Activated CD8-positive, alpha-beta memory T cell treated with anti-CD3 and anti-CD28 coated beads, Interleukin-2, amount 50 U/mL, for 48 hours (primary cell): ENCODE results near the gene CRIP3.

Experiments used
- DNase-seq: peaks from one replicate; pipeline ENCODE4 v3.0.0-alpha.2; 2020

Gene CRIP3

DNA sequence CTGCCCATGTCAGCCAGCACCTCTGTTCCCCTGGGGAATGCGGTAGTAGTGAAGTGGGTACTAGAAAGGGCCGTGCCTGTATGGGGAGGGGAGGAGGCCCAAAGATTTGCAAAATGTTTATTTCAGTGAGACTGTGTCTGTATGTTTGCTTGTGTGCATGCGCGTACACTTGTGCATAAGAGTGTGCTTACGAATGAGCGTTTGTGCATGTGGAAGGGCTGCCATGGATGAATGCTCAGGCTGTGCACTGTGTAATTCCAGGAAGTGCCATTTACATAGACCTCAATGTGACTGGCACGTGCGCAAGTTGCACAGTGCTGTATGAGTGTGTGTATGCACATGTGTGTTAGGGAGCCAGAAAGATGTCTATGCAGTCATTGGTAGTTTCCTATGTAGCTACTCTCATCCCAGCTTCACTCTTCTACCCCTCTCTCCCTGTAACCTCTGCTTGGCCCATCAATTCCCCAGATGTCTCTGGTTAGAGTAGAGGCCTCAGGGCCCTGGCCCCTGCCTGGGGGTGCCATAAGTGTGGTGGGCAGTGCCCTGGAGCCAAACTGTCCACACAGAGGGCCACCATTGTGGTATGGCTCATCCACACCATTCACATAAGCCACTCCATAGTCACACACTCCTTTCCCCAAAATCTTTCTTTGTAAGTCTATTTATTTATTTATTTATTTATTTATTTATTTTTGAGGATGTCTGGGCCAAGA lies 37.4 kb downstream of the CRIP3 start:
- DNase-seq, result no peak

DNA sequence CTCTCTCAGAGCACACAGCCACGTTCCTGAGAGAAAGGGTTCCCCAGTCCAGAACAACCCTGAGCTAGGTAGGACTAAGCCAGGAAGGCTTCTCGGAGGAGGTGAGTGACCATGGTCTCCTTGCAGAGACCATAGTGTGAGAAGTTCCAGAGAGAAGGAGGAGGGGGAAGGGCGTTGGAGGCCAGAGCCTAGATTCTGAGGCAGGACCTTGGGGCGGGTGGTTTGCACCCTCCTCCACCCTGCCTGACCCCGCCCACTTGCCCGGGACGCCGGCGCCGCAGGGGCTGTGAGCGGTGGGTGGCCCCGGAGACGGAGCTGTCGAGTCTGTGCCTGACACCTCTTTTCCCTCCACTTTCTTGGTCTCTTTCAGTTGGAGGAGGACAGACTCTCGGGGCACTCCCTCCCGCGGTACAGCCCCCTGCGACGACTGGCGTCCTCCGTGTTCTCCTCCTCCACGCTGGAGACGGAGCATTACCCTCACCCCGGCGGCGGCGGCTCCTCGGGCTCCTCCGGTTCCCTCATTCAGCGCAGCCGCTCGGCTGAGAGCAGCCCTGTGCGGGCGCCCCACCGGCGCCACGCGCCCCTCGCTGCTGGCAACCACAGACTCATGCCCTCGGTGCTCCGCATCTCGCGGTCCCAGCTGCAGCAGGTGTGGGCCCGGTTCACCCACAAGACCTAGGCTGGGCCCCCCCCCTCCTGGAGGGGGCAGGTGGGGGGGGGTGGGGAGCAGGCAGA lies 39.2 kb downstream of the CRIP3 start:
- DNase-seq, result peak; percentile 73

DNA sequence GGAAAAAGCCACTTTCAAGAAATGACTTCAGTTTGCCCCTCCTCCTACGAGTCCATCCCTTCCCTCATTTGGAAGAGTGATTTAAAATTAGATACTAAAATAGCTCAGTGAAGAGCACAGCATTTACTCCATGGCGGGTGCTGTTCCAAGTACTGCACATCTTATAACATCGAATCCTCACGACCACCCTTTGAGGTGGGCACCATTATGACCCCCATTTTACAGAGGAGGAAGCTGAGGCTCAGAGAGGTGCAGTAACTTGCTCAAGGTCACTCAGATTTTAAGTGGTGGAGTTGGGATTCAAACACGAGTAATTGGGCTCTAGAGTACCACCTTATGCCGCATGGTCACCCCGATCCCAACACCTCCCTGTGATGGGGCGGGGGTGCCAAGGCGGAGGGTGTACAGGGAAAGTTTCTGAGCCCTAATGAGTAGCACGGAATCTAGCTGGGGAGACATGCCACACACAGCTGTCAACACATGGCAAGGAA lies 39.8 kb downstream of the CRIP3 start:
- DNase-seq, result no peak

GRCh38 chr6:43268355-43268700 lies 40.3 kb downstream of the CRIP3 start:
- DNase-seq, result no peak

DNA sequence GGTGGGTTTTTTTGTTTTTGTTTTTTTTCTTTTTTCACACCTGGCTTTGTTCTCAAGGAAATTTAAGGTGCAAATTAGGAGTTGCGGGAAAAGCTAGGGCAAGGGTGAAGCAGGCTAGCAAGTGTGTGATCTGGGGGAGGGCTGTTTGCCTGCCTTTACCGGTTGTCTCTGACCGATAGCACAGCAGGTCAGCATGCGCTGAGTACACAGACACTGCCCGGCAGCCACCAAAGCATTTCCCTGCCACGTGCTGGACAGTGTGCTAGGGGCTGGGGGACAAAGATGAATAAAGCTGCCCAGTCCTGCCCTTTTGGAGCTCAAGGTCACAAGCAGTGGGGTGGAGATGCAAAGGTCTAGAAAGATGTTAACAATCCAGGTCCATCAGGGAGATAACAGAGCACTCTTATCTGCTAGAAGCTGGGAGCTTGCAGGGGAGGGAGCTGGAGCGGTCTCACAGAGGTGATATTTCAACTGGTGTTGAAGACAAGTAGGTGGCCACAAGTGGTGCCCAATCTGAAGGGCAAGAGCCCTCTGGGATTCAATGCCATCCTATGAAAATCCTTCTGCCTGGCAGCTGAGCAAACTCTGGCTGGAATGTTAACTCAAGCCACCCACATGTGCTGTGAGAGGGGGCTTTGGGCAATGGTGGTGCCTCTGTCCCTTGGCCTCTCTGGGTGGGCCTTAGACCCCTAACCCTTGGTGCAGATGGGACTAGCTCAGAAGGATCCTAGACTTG lies 40.8 kb downstream of the CRIP3 start:
- DNase-seq, result no peak

- DNase-seq, result no peak
These were observed 43.1 kb downstream of the CRIP3 start for GRCh38 chr6:43265564-43265963.

- no peak for DNase-seq
These were observed 44.0 kb downstream of the CRIP3 start for GRCh38 chr6:43264599-43265145.

DNA sequence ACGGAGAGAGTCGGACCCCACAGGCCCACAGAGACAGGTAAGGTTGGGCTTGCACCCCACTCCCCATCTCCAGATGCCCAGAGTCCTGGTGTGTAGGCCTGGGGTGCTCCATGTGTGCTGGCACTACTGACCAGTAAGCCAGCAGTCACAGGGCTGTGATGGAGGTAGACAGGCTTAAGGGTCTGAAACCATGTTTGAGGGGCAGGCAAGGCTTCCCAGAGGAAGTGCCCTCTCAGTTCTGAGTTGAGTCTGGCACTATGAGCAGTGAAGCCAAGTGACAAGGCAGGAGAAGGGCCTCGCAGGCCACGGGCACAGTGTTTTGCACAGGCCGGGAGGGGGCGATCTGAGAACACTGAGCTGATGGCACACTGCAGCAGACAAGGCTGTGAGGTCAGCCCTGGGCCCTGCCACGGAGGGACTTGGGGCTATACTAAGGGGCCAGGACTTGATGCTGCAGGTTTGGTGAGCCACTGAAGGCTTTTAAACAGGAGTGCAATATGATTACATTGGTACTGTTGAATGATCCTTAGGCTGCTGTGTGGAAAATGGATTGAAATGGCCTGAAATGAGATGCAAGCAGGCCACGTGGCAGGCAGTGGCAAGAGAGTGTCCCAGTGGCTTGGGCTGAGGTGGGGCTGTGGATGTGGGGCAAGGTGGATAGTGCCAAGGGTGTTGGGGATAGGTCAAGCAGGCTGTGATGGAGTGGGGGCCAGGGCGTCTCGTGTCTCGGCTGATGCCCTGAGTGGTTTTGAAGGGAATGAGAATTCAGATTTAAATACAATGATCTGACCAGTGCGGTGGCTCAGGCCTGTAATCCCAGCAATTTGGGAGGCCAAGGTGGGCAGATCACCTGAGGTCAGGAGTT lies 45.1 kb downstream of the CRIP3 start:
- peak; percentile 83 for DNase-seq

DNA sequence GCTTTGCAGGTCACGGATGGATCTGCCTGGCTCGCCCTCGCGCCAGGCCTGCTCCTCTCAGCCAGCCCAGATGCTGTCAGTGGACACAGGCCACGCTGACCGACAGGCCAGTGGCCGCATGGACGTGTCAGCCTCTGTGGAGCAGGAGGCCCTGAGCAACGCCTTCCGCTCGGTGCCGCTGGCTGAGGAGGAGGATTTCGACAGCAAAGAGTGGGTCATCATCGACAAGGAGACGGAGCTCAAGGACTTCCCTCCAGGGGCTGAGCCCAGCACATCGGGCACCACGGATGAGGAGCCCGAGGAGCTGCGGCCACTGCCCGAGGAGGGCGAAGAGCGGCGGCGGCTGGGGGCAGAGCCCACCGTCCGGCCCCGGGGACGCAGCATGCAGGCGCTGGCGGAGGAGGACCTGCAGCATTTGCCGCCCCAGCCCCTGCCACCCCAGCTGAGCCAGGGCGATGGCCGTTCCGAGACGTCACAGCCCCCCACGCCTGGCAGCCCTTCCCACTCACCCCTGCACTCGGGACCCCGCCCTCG lies 45.8 kb downstream of the CRIP3 start:
- DNase-seq, result no peak

DNA sequence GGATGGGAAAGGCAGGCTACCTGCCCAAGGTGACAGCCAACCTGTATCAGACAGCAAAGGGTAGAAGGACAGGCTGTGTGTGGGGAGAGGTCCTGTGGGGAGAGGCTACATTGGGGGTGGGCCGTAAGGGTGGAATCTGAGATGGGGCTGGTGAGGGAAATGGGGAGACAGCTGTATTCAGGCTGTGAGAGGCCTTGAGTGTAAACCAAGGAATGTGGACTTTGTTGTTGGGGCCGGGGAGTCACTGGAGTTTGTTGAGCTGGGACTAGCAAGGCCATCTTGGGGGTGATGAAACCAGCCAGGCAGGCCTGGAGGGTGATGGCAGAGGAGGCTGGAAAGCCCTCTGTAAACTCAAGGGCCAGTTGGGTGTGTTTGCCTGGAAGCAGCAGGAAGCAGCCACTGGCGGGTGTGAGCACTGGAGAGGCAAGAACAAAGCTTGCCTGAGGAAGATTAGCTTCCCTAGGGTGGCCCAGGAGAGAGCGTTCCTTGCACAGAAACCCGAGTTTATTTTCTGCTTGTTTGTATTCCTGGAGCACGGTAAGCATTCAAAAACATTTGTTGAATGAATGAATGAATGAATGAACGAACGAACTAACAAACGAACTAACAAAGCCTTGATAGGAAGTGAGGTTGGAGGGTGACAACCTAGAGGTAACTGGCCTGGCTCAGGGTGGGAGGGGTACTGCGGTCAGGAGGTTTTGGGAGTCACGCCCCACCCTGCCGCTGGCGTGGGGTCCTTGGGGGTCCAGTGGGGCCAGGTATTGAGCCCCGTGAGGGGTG lies 46.4 kb downstream of the CRIP3 start:
- DNase-seq, result no peak

DNA sequence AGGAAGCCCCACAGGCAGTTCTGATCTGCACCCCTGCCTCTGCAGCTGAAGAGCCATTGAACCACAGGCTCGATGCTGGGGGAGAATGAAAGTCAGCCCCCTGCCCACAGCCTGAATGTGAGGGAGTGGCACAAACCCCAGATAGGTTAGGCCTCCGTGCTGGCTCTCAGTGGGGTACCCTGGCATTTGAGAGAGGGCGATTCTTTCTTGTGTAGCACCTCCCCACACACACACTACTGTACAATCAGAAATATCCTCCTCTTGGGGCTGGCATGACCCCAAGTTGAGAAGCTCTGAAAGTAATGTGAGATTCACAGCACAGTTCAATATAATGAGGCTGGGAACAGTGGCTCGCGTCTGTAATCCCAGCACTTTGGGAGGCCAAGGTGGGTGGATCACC lies 47.4 kb downstream of the CRIP3 start:
- DNase-seq, result no peak

DNA sequence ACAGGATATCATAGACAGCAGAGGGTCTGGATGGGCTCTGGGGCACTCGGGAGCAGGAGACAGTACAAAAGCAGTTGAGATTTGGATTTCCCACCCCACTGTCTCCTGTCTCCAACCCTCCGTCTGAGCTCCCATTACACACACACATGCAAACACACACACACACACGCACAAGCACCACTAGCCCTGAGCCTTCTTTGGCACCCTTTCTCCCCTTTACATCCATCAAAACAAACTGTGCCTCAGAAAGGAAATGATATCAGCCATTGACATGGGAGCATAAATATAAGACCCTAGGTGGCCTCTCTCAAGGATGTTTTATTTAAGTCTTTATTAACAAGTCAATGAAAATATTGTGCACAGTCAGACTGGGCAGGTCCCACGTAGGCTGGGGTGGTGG lies 47.8 kb downstream of the CRIP3 start:
- DNase-seq, result no peak

GRCh38 chr6:43258807-43259686 lies 49.6 kb downstream of the CRIP3 start:
- no peak for DNase-seq

- no peak for DNase-seq
These were observed 50.4 kb downstream of the CRIP3 start for GRCh38 chr6:43258180-43258579.

GRCh38 chr6:43257367-43258145 lies 51.1 kb downstream of the CRIP3 start:
- DNase-seq, result no peak

DNA sequence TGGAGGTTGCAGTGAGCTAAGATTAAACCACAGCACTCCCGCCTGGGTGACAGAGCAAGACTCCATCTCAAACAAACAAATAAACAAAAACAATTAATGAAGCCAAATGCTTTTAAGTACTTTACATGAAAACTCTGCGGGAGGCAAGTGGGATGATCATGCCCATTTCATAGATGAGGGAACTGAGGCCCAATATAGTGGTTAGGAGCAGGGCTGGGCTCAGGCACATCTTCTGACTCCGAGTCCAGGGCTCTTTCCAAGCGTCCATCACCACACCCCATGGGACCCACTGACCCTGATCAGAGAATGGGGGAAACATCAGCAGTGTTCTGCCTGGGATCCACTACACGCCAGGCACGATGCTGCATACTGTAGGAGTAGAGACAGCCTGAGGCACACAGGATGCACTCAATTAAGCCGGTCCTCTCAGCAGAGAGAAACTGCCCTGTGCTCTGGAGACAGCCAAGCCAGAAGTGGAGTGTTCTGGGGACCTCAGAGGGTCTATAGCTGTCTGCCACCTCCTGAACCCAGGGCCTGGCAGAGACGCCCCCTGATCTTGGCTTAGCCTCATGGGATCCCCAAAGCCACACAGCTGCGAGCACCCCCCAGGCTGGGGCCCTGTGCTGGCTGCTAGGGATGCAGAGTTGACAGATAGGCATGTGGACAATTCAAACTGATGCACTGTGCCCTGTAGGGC lies 51.8 kb downstream of the CRIP3 start:
- no peak for DNase-seq
